Activated CD8-positive, alpha-beta memory T cell treated with anti-CD3 and anti-CD28 coated beads, Interleukin-2, amount 10 ng/mL, durations not matched to agents 7 days and 5 days (primary cell): Measurements from ENCODE around the gene SLC14A1. TPM values are rescaled to one million over a fixed set of nuclear protein-coding genes. Genes with fewer than 3 reads are reported as not detected.

Experiments
- total RNA-seq, 2 experiments: library from RNA; stranded (reverse); gene quantifications; one replicate each; pipeline ENCODE4 v1.2.3, GENCODE V29; 2021

SLC14A1 gene
- total RNA-seq, 2 experiments from 2014 or later: 6.8 to 14.8 TPM

Other genes starting within 250 kb of the SLC14A1 start
- under 1 TPM; 0.28 to 0.29 TPM for gene SLC14A2, start 108.7 kb upstream of the SLC14A1 start, total RNA-seq
- not detected for gene SIGLEC15, start 101.5 kb downstream of the SLC14A1 start, total RNA-seq
- gene EPG5, start 243.1 kb downstream of the SLC14A1 start, total RNA-seq: 10 to 100 TPM; 22.7 to 24.5 TPM